ENCODE data around the gene LIN37.
"Not testable (repeated sequence)": the region's sequence is repeated elsewhere in the genome, so short reads cannot be mapped to it uniquely, and the experiment has no call there.

The LIN37 gene

GRCh38 chr19:35719402-35720162 lies 28.8 kb upstream of the LIN37 start:
- no peak for DNase-seq

GRCh38 chr19:35720163-35720524 lies 28.2 kb upstream of the LIN37 start:
- no peak for DNase-seq

GRCh38 chr19:35720648-35721047 lies 27.7 kb upstream of the LIN37 start:
- DNase-seq, result no peak

DNA sequence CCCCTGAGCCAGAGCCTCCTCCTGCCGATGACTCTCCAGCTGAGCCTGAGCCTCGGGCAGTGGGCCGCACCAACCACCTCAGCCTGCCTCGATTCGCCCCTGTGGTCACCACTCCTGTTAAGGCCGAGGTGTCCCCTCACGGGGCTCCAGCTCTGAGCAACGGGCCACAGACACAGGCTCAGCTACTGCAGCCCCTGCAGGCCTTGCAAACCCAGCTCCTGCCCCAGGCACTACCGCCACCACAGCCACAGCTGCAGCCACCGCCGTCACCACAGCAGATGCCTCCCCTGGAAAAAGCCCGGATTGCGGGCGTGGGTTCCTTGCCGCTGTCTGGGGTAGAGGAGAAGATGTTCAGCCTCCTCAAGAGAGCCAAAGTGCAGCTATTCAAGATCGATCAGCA lies 27.0 kb upstream of the LIN37 start:
- no peak for DNase-seq

DNA sequence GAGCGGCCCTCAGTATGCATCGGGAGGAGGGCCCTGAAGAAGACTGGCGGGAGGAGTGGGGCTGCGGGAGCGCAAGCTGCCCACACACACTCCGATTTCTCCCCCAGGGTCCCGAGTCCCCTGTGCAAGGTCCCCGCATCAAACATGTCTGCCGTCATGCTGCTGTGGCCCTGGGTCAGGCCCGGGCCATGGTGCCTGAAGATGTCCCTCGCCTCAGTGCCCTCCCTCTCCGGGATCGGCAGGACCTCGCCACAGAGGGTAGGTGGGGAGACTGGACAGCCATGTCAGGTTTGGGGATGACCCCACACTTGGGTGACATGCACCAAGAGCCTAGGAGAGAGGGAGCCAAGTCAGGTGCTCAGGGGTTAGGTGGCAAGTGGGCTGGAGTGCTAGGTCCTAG lies 25.9 kb upstream of the LIN37 start:
- DNase-seq, result no peak

DNA sequence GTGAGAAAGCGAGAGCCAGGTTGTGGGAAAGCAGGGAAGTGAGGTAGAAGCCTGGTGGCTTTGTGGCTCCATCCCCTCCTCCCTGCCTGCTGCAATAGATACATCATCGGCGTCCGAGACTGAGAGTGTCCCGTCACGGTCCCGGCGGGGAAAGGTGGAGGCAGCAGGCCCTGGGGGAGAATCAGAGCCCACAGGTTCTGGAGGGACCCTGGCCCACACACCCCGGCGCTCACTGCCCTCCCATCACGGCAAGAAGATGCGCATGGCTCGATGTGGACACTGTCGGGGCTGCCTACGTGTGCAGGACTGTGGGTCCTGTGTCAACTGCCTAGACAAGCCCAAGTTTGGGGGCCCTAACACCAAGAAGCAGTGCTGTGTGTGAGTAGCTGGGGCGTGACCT lies 25.5 kb upstream of the LIN37 start:
- DNase-seq, result no peak

DNA sequence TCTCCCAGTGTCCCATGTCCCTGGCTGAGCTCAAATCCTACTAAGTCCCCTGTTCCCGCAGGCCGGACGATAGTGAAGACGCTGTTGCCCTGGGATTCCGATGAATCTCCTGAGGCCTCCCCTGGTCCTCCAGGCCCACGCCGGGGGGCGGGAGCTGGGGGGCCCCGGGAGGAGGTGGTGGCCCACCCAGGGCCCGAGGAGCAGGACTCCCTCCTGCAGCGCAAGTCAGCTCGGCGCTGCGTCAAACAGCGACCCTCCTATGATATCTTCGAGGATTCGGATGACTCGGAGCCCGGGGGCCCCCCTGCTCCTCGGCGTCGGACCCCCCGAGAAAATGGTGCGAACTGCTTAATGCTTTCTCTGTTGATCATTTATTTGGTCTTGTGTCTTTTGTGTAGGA lies 24.7 kb upstream of the LIN37 start:
- DNase-seq, result no peak

GRCh38 chr19:35724132-35724531 lies 24.2 kb upstream of the LIN37 start:
- not testable (repeated sequence) for DNase-seq

- DNase-seq, result no peak
Measured at GRCh38 chr19:35724560-35724959, 23.8 kb upstream of the LIN37 start.

- no peak for DNase-seq
Measured at GRCh38 chr19:35725216-35725861, 23.0 kb upstream of the LIN37 start.

GRCh38 chr19:35727053-35727955 lies 21.1 kb upstream of the LIN37 start:
- no peak for DNase-seq

GRCh38 chr19:35727956-35728706 lies 20.2 kb upstream of the LIN37 start:
- no peak for DNase-seq

DNA sequence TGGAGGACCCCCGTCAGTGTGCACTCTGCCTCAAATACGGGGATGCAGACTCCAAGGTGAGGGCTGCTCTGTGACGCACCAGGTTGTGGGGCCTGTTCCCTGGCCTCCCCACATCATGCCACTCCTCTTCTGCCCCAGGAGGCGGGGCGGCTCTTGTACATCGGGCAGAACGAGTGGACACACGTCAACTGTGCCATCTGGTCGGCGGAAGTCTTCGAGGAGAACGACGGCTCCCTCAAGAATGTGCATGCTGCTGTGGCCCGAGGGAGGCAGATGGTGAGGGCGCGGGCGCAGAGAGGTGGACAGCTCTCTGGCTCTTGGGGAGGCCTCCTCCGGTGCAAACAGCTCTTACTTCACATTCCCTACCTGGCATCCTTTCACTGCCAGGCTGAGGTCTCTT lies 19.4 kb upstream of the LIN37 start:
- no peak for DNase-seq

DNA sequence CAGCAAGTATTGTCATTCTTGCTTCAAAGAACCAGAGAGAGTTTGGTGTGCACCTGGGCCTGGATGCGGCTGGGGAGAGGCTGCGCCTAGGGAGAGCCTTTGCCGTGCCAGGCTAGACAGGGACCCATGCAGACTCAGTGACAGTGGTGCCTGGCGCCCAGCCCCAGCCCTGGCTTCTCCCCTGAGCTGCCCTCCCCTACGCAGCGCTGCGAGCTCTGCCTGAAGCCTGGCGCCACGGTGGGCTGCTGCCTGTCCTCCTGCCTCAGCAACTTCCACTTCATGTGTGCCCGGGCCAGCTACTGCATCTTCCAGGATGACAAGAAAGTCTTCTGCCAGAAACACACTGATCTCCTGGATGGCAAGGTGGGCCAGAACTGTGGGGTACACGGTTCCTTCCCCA lies 18.6 kb upstream of the LIN37 start:
- DNase-seq, result no peak

- DNase-seq, result no peak
Measured at GRCh38 chr19:35730326-35730725, 18.1 kb upstream of the LIN37 start.

GRCh38 chr19:35731353-35731752 lies 17.0 kb upstream of the LIN37 start:
- DNase-seq, result no peak

DNA sequence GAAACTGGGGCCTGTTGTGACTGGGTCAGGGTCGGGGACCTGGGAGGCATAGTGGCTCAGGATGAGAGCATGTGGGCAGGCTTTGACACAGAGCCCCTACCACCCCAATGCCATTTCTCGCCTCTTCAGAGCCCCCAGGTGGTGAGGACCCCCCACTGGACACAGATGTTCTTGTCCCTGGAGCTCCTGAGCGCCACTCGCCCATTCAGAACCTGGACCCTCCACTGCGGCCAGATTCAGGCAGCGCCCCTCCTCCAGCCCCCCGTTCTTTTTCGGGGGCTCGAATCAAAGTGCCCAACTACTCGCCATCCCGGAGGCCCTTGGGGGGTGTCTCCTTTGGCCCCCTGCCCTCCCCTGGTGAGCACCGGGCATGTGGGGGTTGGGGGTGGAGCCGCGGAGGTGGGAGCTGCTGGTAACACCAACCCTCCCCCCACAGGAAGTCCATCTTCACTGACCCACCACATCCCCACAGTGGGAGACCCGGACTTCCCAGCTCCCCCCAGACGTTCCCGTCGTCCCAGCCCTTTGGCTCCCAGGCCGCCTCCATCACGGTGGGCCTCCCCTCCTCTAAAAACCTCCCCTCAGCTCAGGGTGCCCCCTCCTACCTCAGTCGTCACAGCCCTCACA lies 16.5 kb upstream of the LIN37 start:
- no peak for DNase-seq

DNA sequence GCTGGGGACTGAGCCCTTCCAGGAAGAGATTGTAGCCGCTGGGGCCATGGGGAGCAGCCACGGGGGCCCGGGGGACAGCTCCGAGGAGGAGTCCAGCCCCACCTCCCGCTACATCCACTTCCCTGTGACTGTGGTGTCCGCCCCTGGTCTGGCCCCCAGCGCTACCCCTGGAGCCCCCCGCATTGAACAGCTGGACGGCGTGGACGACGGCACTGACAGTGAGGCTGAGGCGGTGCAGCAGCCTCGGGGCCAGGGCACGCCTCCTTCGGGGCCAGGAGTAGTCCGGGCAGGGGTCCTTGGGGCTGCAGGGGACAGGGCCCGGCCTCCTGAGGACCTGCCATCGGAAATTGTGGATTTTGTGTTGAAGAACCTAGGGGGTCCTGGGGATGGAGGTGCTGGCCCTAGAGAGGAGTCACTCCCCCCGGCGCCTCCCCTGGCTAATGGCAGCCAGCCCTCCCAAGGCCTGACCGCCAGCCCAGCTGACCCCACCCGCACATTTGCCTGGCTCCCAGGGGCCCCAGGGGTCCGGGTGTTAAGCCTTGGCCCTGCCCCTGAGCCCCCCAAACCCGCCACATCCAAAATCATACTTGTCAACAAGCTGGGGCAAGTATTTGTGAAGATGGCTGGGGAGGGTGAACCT lies 15.7 kb upstream of the LIN37 start:
- DNase-seq, result no peak

DNA sequence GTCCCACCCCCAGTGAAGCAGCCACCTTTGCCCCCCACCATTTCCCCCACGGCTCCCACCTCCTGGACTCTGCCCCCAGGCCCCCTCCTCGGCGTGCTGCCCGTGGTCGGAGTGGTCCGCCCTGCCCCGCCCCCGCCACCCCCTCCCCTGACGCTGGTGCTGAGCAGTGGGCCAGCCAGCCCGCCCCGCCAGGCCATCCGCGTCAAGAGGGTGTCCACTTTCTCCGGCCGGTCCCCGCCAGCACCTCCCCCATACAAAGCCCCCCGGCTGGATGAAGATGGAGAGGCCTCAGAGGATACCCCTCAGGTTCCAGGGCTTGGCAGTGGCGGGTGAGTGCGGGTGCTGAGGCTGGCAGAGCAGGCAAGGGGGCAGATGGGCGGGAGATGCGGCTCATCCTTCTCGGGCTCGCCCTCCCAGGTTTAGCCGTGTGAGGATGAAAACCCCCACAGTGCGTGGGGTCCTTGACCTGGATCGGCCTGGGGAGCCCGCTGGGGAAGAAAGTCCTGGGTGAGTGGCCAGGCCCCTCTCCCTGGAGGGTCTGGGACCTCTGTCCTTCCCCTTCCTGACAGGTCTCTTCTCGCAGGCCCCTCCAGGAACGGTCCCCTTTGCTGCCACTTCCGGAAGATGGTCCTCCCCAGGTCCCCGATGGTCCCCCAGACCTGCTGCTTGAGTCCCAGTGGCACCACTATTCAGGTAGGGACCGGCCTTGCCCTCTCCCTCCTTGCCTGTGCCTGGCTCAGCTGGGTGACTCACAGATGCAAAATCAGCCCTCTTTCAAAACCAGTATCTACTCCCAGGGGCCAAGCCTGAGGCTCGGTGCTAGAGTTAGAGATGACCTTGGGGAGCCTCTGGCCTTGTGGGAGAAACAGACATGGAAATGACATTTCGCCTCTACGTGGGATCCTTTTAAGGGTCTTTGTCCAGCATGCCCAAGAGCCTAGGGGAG lies 14.9 kb upstream of the LIN37 start:
- no peak for DNase-seq

- DNase-seq, result no peak
Measured at GRCh38 chr19:35734273-35734672, 14.1 kb upstream of the LIN37 start.

GRCh38 chr19:35734889-35735288 lies 13.5 kb upstream of the LIN37 start:
- DNase-seq, result no peak

All from suppressor macrophage treated with lipopolysaccharide for 1 hour (primary cell).